Thoracic aorta (tissue), 2 donors: ENCODE data around the gene TNFSF15. TPM values are rescaled to one million over a fixed set of nuclear protein-coding genes. Genes with fewer than 3 reads are reported as not detected.

Experiments used
- ATAC-seq: fragments of 150-250 bp; one replicate; pipeline ENCODE4 v1.8.0; 2017; ENCODE audit warnings: low read depth; ENCODE audit not compliant: insufficient number of reproducible peaks, low FRiP score
- DNase-seq: peaks from one replicate; pipeline ENCODE4 v3.0.0-alpha.2; 2020; ENCODE audit warnings: low spot score
- H3K27ac ChIP-seq, 2 donors: fragments of 200-600 bp; sonication (generic); 1 replicate in 1 of 2; 2 replicates in 1 of 2; pipeline ENCODE4 v1.5.1; 2016; ENCODE audit warnings: mild to moderate bottlenecking in 2 of 2, moderate library complexity in 2 of 2
- H3K27me3 ChIP-seq: fragments of 200-600 bp; sonication (generic); replicated peaks from 2 replicates; pipeline ENCODE4 v1.6.0; 2016; ENCODE audit warnings: mild to moderate bottlenecking; ENCODE audit not compliant: insufficient read depth
- H3K36me3 ChIP-seq: fragments of 200-600 bp; sonication (generic); one replicate; pipeline ENCODE4 v1.5.1; 2016
- H3K4me1 ChIP-seq, 2 donors: fragments of 200-600 bp; sonication (generic); 1 replicate in 1 of 2; 2 replicates in 1 of 2; pipeline versions ENCODE4 v1.5.1 to v1.6.0; 2016; ENCODE audit warnings: low read depth in 2 of 2, mild to moderate bottlenecking in 1 of 2; ENCODE audit not compliant: control insufficient read depth in 1 of 2
- H3K4me3 ChIP-seq: fragments of 200-600 bp; sonication (generic); 2 replicates; pipeline ENCODE4 v1.5.1; 2016; ENCODE audit warnings: mild to moderate bottlenecking
- H3K9me3 ChIP-seq: fragments of 200-600 bp; sonication (generic); 2 replicates; pipeline ENCODE4 v1.5.1; 2016
- total RNA-seq, 2 donors: library from RNA; depleted of rRNA; stranded (reverse); fragments of >200 nt; gene quantifications; one replicate each; pipeline versions ENCODE4 v1.1.0 to v1.2.3, GENCODE V29; 2016
- TF ChIP-seq, protein P1 (sequence below): fragments of 200-600 bp; sonication (generic); IDR thresholded peaks from one replicate; pipeline ENCODE4 v1.5.1; 2019; ENCODE audit warnings: antibody characterized with exemption

The TNFSF15 gene
- total RNA-seq, 2 donors from 2014 or later = 0.63 TPM; not detected in 1

DNA sequence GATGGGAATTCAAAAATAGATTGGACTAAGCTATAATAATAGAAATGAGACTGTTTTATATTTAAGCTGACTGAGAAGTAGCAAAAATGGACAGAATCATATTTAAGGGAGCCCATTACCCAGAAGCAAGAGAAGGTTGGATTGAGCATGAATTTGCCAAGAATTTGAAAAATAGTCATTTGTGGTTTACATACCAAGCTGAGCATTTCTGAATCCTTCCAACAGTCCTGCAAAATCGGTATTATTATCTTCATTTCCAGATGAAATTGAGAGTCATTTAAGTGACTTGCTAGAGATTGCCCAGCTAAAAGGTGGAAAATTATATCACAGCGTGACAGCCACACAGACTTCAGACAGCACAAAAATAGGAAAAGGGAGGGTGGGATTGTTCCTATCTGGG is 48.4 kb downstream of the TNFSF15 start:
- H3K9me3 ChIP-seq = no peaks in the 10 kb centered on the region
- DNase-seq (no peak), ATAC-seq (no peak)

GRCh38 chr9:114756920-114757319 is 48.9 kb downstream of the TNFSF15 start:
- no peak overlapping the region for H3K27ac ChIP-seq
- no peaks in the 10 kb centered on the region for H3K36me3 ChIP-seq
- no peaks in the 10 kb centered on the region for H3K4me1 ChIP-seq
- DNase-seq (no peak), ATAC-seq (no peak)
- TF ChIP-seq, protein P1, sequence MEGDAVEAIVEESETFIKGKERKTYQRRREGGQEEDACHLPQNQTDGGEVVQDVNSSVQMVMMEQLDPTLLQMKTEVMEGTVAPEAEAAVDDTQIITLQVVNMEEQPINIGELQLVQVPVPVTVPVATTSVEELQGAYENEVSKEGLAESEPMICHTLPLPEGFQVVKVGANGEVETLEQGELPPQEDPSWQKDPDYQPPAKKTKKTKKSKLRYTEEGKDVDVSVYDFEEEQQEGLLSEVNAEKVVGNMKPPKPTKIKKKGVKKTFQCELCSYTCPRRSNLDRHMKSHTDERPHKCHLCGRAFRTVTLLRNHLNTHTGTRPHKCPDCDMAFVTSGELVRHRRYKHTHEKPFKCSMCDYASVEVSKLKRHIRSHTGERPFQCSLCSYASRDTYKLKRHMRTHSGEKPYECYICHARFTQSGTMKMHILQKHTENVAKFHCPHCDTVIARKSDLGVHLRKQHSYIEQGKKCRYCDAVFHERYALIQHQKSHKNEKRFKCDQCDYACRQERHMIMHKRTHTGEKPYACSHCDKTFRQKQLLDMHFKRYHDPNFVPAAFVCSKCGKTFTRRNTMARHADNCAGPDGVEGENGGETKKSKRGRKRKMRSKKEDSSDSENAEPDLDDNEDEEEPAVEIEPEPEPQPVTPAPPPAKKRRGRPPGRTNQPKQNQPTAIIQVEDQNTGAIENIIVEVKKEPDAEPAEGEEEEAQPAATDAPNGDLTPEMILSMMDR = no peak
- no peaks in the 10 kb centered on the region for H3K27me3 ChIP-seq
- H3K9me3 ChIP-seq = no peaks in the 10 kb centered on the region
- H3K4me3 ChIP-seq = no peak overlapping the region

More for the DNA sequence above, 48.4 kb downstream of the TNFSF15 start:
- Histone ChIP-seq H3K27ac (no peak overlapping the region), H3K4me1 (no peaks in the 10 kb centered on the region), H3K36me3 (no peaks in the 10 kb centered on the region), H3K4me3 (no peak overlapping the region), H3K27me3 (no peaks in the 10 kb centered on the region)
- TF ChIP-seq, protein P1 = no peak

- no peaks in the 10 kb centered on the region for H3K9me3 ChIP-seq
- no peaks in the 10 kb centered on the region for H3K27me3 ChIP-seq
- ATAC-seq (no peak), DNase-seq (no peak)
- no peak overlapping the region for H3K4me3 ChIP-seq
- TF ChIP-seq, protein P1 = no peak
- no peaks in the 10 kb centered on the region for H3K4me1 ChIP-seq
- no peaks in the 10 kb centered on the region for H3K36me3 ChIP-seq
- H3K27ac ChIP-seq = no peak overlapping the region
Measured at GRCh38 chr9:114754581-114754980, 51.3 kb downstream of the TNFSF15 start.

GRCh38 chr9:114746591-114747346 is 59.1 kb downstream of the TNFSF15 start:
- DNase-seq = no peak
- Histone ChIP-seq H3K27ac (no peak overlapping the region), H3K4me1 (peaks cover 9 to 23% of the 10 kb centered on the region in 2 donors), H3K9me3 (no peaks in the 10 kb centered on the region), H3K4me3 (no peak overlapping the region), H3K36me3 (no peaks in the 10 kb centered on the region), H3K27me3 (no peaks in the 10 kb centered on the region)
- TF ChIP-seq, protein P1 = no peak
- no peak for ATAC-seq

DNA sequence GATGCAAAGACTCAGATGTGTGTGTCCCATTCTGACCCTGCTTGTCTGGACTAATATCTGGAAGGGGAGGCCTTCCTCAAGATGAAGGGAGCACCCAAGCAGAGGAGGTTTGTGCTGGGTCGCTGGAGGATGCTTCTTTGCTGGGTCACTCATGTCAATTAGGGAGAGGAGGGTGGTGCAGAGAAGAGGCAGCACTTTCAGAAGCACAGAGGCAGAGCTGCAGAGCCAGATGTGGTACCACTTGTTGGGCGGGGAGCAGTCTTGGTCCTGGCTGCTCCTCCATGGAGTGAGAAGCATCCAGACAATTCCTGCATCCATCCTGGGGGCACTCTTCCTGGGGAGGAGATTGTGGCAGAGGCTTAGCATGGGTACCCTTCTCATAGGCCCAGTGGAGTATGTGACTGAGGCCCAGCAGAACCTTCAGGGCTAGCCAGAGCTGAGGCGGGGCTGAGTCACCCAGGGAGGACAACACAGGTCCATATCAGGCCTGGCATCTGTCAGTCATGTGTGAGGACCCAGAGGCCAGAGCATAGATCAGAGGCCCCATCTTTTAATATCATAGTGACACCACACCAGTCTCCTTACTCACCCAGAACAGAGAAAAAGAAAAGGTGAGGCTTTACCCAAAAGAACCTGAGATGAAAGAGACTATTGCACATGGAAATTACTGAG is 59.8 kb downstream of the TNFSF15 start:
- Histone ChIP-seq H3K36me3 (no peaks in the 10 kb centered on the region), H3K4me3 (no peak overlapping the region), H3K9me3 (no peaks in the 10 kb centered on the region), H3K4me1 (peaks cover 9 to 23% of the 10 kb centered on the region in 2 donors), H3K27ac (no peak overlapping the region), H3K27me3 (no peaks in the 10 kb centered on the region)
- ATAC-seq (no peak), DNase-seq (no peak)
- TF ChIP-seq, protein P1 = no peak
